Muscle of leg (tissue), 11 donors: ENCODE data around the gene MUSK. TPM values are rescaled to one million over a fixed set of nuclear protein-coding genes. Genes with fewer than 3 reads are reported as not detected.
"Not testable (repeated sequence)": the region's sequence is repeated elsewhere in the genome, so short reads cannot be mapped to it uniquely, and the experiment has no call there.

Source experiments
- DNase-seq: peaks from one replicate; pipeline ENCODE4 v3.0.0; 2013
- H3K27ac ChIP-seq: one replicate; pipeline ENCODE4 v1.5.1; 2013; ENCODE audit warnings: mild to moderate bottlenecking, low read length, control low read depth
- H3K27me3 ChIP-seq: one replicate; pipeline ENCODE4 v1.6.1; 2013; ENCODE audit warnings: low read length; ENCODE audit not compliant: control insufficient read depth, insufficient read depth
- H3K36me3 ChIP-seq: one replicate; pipeline ENCODE4 v1.6.1; 2013; ENCODE audit warnings: low read length; ENCODE audit not compliant: control insufficient read depth, insufficient read depth
- H3K4me1 ChIP-seq: one replicate; pipeline ENCODE4 v1.6.1; 2013; ENCODE audit warnings: low read length; ENCODE audit not compliant: control insufficient read depth, insufficient read depth
- H3K4me3 ChIP-seq: one replicate; pipeline ENCODE4 v1.5.1; 2013; ENCODE audit warnings: low read length, control low read depth
- H3K9me3 ChIP-seq: replicated peaks from 2 replicates; pipeline ENCODE4 v1.6.1; 2013; ENCODE audit warnings: low read depth, low read length; ENCODE audit not compliant: control insufficient read depth
- WGBS: methylation state at CpG from one replicate; pipeline ENCODE4 v1.1.5; 2013; ENCODE audit warnings: missing lambda C conversion rate; ENCODE audit not compliant: insufficient coverage; 5-methylcytosine and 5-hydroxymethylcytosine counted together
- polyA plus RNA-seq, 8 donors: library from polyadenylated mRNA; unstranded; fragments of 120-200 nt; gene quantifications; one replicate each; pipeline versions ENCODE4 v1.2.1 to v1.2.3, GENCODE V29; 2013; ENCODE audit warnings: inconsistent platforms in 1 of 8, low replicate concordance in 1 of 8; ENCODE audit not compliant: insufficient read length in 8 of 8, insufficient read depth in 1 of 8
- total RNA-seq: library from RNA; stranded (reverse); fragments of 120-200 nt; gene quantifications from one replicate; pipeline ENCODE4 v1.2.4, GENCODE V29; 2013

Gene MUSK
- total and polyA plus RNA-seq, 9 donors = 9.3 to 16.6 (median 13.0) TPM

DNA sequence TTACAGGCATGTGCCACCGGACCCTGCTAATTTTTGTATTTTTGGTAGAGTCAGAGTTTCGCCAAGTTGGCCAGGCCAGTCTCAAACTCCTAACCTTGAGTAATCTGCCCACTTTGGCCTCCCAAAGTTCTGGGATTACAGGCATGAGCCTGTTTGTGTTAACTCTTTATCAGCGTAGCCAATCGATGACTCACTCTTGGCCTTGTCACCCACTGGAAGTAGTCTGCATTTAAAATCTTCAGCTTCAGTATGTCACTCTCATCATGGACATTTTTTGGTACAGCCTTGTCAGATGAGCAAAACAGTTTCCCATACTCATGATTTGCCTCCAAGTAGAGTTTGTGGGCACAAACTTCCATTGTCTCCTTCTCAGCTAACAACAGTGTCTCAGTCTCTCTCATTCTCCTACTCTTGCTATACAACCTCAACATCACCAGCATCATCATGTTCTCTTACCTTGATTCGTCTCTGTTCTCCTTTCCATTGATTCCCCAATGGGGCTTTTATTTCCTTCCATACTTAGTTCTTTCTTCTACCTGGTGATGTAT, 22.5 kb downstream of the MUSK start:
- DNase-seq = no peak
- H3K9me3 ChIP-seq = no peaks in the 10 kb centered on the region
- peaks cover 3% of the 10 kb centered on the region for H3K4me1 ChIP-seq
- no peak overlapping the region for H3K4me3 ChIP-seq
- H3K27ac ChIP-seq = no peak overlapping the region
- 96% methylated on average over 4 of the region's 5 CpGs for WGBS
- peaks cover 2% of the 10 kb centered on the region for H3K36me3 ChIP-seq
- H3K27me3 ChIP-seq = no peaks in the 10 kb centered on the region

DNA sequence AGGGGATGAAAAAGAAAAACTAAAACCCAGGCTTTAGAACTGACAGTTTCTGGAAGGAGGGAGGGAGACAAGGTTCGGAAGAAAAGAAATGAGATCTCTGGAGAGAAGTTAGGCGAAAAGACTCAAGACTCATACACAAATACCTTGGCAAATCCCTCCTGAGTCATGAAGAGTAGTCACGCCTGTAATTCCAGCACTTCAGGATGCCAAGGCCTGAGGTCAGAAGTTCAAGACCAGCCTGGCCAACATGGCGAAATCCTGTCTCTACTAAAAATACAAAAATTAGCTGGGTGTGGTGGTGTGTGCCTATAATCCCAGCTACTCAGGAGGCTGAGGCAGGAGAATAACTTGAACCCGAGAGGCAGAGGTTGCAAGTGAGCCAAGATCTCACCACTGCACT, 27.3 kb downstream of the MUSK start:
- not testable (repeated sequence) for H3K36me3 ChIP-seq, H3K4me3 ChIP-seq, H3K27me3 ChIP-seq, H3K9me3 ChIP-seq, H3K4me1 ChIP-seq, H3K27ac ChIP-seq
- DNase-seq = peak; percentile 50
- no CpG with 5 or more reads among the region's 5 CpGs for WGBS

DNA sequence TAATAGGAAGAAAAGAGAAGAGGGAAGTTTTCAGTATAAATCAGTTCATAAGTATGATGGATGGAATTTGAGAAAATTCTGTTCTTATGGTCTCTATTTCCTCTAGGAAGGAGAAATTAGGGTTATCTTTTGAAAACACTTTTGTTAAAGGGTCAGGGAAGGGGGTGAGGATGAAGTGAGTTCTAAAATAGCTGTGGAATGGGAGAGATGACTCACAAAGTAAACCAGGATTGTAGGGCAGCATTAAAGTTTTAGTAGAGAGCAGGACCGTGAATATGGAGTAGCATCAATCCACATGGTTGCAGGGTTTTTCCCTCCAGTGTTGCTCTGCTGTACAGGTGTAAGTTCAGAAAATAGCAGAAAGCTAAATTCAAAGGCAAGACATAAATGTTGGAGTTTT, 32.4 kb downstream of the MUSK start:
- no peak for DNase-seq
- no peak overlapping the region for H3K27ac ChIP-seq
- H3K36me3 ChIP-seq = peaks cover 6% of the 10 kb centered on the region
- H3K4me3 ChIP-seq = no peak overlapping the region
- no peaks in the 10 kb centered on the region for H3K9me3 ChIP-seq
- no peaks in the 10 kb centered on the region for H3K27me3 ChIP-seq
- whole genome bisulfite sequencing = 40% methylated on average over 1 of the region's 1 CpG
- H3K4me1 ChIP-seq = peaks cover under 1% of the 10 kb centered on the region

DNA sequence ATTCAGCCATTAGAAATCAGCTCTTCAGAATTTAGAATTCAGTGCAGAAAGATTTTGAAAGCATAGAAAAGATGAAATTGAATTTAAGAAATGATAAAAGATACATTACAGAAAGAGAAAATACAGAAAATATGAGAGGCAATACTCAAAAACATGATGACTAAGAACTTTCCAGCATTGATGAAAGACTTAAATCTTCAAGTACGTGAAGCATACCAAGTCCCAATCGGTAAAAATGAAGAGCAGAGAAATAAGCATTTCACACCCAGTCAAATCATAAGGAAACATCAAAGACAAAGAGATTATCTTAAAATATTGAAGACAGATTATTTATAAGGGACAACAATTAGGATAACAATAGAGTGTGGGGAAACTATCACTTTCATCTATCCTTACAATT, 35.1 kb downstream of the MUSK start:
- WGBS = 100% methylated on average over 1 of the region's 2 CpGs
- Histone ChIP-seq H3K4me1 (no peaks in the 10 kb centered on the region), H3K9me3 (no peaks in the 10 kb centered on the region), H3K27ac (no peak overlapping the region), H3K4me3 (no peak overlapping the region), H3K27me3 (no peaks in the 10 kb centered on the region), H3K36me3 (peaks cover 2% of the 10 kb centered on the region)
- no peak for DNase-seq

DNA sequence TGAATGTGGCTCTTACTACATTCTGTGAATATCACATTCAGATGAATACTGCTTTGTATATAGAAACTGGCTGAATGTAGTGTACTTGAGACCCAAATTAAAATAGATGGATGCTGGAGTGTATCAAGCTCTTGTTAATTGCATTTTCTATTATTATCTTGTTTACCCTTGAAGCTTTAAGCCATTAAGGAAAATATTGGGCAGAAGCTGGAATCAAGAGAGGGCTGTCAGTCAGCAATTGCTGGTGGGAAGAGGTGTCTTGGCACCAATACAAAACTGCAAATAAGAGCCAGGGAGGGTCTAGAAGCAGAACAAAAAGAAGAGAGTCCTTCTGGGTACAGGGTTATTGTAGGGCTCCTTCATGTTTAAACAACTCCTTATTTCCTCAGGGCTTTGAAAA, 38.8 kb downstream of the MUSK start:
- no peaks in the 10 kb centered on the region for H3K9me3 ChIP-seq
- no peak overlapping the region for H3K4me3 ChIP-seq
- H3K27ac ChIP-seq = no peak overlapping the region
- H3K27me3 ChIP-seq = no peaks in the 10 kb centered on the region
- no peaks in the 10 kb centered on the region for H3K4me1 ChIP-seq
- H3K36me3 ChIP-seq = peaks cover 6% of the 10 kb centered on the region
- no peak for DNase-seq

DNA sequence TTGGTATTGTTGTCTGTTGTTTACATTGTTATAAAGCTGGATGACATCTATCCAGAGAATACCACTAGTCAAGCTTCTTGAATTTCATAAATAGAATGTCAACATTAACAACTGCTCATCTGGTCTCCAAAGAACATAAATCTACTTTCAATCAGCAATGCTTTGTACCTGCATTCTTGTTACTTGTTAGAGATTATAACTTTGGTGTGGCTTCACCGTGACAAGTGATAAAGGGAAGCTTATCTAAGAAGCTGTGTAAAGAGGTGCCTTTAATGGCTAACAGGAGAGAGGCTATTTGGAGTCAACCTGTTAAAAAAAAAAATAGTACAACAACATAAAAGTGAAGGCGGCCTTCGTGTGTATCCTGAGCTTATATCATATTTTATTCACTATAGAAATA, 41.8 kb downstream of the MUSK start:
- no peak for DNase-seq
- H3K36me3 ChIP-seq = peaks cover 4% of the 10 kb centered on the region
- no CpG with 5 or more reads among the region's 3 CpGs for WGBS
- no peaks in the 10 kb centered on the region for H3K9me3 ChIP-seq
- H3K4me1 ChIP-seq = no peaks in the 10 kb centered on the region
- no peak overlapping the region for H3K4me3 ChIP-seq
- no peaks in the 10 kb centered on the region for H3K27me3 ChIP-seq
- no peak overlapping the region for H3K27ac ChIP-seq

DNA sequence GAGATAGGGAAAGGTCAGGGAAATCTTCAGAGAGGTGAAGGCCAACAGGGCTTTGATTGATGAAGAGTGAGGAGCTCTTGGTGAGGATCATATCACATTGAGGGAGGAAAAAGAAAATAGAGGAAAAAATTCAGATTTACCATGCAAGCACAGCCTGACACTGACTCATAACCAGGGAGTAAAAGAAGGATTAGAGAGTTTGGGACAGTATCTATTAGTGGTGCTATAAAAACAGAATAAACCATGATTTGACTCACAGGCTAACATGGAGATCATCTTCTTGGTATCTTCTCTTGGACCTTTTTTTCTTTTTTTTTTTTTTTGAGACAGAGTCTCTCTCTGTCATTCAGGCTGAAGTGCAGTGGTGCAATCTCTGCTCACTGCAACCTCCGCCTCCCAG, 44.4 kb downstream of the MUSK start:
- Histone ChIP-seq H3K4me3 (no peak overlapping the region), H3K27me3 (no peaks in the 10 kb centered on the region), H3K27ac (no peak overlapping the region), H3K4me1 (no peaks in the 10 kb centered on the region), H3K9me3 (peaks cover 2% of the 10 kb centered on the region), H3K36me3 (peaks cover 5% of the 10 kb centered on the region)
- DNase-seq = no peak
- no CpG with 5 or more reads among the region's 1 CpG for WGBS

DNA sequence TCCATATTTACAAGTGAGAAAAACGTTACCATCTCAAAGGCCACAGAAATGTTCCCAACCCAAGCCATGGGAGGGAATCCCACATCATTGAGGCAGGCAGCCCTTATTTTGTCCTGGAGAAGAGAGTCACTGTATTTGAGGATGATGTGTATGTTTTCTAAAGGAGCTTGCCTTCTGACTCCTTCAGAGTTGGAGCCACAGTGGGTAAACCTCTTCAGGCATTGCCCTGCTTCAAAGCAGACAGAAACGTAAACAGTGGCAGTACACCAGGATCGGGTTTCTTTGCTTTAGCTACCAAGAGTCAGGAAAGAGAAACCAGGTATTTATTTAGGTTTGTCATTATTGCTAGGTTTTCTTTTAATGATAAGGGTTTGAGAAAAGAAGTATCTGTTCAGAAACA, 45.7 kb downstream of the MUSK start:
- Histone ChIP-seq H3K4me3 (no peak overlapping the region), H3K4me1 (no peaks in the 10 kb centered on the region), H3K27ac (no peak overlapping the region), H3K36me3 (peaks cover 7% of the 10 kb centered on the region), H3K27me3 (no peaks in the 10 kb centered on the region), H3K9me3 (peaks cover 10% of the 10 kb centered on the region)
- DNase-seq = no peak
- WGBS = 33% methylated on average over 2 of the region's 3 CpGs

DNA sequence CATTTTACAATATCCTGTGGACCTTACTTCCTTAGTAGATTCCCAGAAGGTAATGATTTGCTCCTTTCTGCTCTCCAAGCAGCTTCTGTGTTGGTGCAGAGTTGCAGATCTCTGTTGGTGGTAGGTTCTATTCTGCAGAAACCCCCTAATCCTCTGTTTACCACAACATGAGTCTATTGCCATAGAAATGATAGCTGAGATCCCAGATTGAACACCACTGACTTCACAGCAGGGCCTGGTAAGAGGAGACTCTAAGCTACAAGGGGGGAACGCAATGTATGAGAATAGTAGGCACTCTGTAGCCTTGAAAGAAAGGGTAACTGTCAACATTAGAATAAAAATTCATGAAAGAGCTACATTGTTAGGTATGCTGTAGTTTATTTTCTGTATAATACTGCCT, 59.5 kb downstream of the MUSK start:
- Histone ChIP-seq H3K4me1 (no peaks in the 10 kb centered on the region), H3K27ac (no peak overlapping the region), H3K9me3 (no peaks in the 10 kb centered on the region), H3K27me3 (no peaks in the 10 kb centered on the region), H3K36me3 (no peaks in the 10 kb centered on the region), H3K4me3 (no peak overlapping the region)
- no CpG with 5 or more reads among the region's 1 CpG for whole genome bisulfite sequencing
- DNase-seq = peak; percentile 36

DNA sequence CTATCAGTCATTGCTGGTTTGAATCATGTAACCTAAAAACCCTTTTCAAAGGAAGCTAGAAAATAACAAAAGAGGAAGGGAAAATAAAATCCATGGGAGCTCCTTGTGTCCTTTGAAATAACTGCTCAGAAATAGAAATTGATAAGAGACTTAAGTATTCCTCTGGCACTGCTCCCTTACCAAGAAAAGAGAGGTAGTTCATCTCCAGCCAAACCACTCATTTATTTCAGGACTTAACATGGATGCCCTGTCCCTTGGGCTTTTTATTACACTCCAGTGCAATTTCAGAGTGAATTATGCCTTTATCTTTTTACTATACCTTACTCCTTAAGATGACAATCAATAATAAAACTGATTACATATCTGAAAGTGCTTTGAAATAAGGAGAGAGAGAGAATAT, 61.0 kb downstream of the MUSK start:
- no peak for DNase-seq
- Histone ChIP-seq H3K27ac (no peak overlapping the region), H3K9me3 (no peaks in the 10 kb centered on the region), H3K36me3 (peaks cover 5% of the 10 kb centered on the region), H3K4me3 (no peak overlapping the region), H3K27me3 (no peaks in the 10 kb centered on the region), H3K4me1 (no peaks in the 10 kb centered on the region)

DNA sequence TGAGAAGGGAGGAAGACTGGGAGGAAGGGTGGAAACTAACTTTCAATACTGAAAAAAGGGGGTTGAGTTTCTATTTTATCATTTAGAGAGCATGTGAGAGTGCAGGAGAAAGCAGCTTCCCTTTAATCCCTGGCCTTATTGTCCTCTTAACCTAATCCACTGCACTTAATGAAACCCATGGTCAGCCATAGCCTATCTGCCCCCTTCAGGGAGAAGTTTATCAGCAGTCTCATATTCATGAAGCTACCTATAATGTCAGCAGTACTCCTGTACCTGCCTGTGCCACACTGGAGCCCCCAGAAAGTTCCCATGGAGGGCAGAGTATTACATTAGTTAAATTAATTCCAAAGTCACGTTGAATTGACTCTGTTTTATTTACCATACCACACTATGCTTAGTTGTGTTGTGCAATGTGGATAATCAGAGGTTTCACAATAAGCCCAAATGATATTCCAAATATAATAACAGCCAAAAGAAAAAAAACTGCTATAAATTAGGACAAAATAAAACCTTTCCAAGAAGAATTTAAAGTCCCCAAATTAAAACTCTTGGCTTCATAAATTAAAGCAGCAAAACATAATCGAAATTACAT, 62.9 kb downstream of the MUSK start:
- Histone ChIP-seq H3K9me3 (no peaks in the 10 kb centered on the region), H3K4me1 (no peaks in the 10 kb centered on the region), H3K27ac (no peak overlapping the region), H3K4me3 (no peak overlapping the region), H3K27me3 (no peaks in the 10 kb centered on the region), H3K36me3 (peaks cover 11% of the 10 kb centered on the region)
- whole genome bisulfite sequencing = no CpG with 5 or more reads among the region's 2 CpGs
- no peak for DNase-seq
